NB4 (cell line): ENCODE data around the gene TSEN34.

Source experiments
- POLR2A ChIP-seq: IDR thresholded peaks from 2 replicates; pipeline ENCODE4 v1.6.1; 2011; ENCODE audit warnings: mild to moderate bottlenecking; ENCODE audit not compliant: insufficient read length; ENCODE audit errors: extremely low read depth
- TF ChIP-seq, protein P1 (sequence below): IDR thresholded peaks from one replicate; pipeline ENCODE4 v1.5.1; 2012; ENCODE audit warnings: low read depth, low read length
- TF ChIP-seq, protein P2 (sequence below): IDR thresholded peaks from 2 replicates; pipeline ENCODE4 v1.6.1; 2011; ENCODE audit warnings: low read depth, low read length

DNA sequence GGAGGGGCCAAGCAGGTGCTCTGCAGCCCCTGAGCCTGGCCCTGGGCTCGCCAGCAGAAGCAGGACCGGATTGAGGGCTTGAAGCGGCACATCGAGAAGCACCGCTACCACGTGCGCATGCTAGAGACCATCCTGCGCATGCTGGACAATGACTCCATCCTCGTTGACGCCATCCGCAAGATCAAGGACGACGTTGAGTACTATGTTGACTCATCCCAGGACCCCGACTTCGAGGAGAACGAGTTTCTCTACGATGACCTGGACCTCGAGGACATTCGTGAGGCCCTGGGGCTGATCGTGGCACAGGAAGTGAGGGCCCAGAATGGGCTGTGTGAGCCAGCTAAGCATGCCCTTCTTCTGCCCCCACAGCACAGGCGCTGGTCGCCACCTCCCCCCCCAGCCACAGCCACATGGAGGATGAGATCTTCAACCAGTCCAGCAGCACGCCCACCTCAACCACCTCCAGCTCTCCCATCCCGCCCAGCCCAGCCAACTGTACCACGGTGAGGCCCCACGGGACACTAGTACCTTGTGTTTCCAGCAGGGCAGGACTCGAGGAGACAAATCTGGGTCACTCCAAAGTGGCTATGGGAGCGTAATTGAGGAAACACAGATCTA is 45.5 kb upstream of the TSEN34 start:
- TF ChIP-seq, protein P1, sequence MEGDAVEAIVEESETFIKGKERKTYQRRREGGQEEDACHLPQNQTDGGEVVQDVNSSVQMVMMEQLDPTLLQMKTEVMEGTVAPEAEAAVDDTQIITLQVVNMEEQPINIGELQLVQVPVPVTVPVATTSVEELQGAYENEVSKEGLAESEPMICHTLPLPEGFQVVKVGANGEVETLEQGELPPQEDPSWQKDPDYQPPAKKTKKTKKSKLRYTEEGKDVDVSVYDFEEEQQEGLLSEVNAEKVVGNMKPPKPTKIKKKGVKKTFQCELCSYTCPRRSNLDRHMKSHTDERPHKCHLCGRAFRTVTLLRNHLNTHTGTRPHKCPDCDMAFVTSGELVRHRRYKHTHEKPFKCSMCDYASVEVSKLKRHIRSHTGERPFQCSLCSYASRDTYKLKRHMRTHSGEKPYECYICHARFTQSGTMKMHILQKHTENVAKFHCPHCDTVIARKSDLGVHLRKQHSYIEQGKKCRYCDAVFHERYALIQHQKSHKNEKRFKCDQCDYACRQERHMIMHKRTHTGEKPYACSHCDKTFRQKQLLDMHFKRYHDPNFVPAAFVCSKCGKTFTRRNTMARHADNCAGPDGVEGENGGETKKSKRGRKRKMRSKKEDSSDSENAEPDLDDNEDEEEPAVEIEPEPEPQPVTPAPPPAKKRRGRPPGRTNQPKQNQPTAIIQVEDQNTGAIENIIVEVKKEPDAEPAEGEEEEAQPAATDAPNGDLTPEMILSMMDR = no peak
- TF ChIP-seq POLR2A = no peak
- TF ChIP-seq, protein P2, sequence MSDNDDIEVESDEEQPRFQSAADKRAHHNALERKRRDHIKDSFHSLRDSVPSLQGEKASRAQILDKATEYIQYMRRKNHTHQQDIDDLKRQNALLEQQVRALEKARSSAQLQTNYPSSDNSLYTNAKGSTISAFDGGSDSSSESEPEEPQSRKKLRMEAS = no peak
